ENCODE data around the gene FRS3.

FRS3 gene

DNA sequence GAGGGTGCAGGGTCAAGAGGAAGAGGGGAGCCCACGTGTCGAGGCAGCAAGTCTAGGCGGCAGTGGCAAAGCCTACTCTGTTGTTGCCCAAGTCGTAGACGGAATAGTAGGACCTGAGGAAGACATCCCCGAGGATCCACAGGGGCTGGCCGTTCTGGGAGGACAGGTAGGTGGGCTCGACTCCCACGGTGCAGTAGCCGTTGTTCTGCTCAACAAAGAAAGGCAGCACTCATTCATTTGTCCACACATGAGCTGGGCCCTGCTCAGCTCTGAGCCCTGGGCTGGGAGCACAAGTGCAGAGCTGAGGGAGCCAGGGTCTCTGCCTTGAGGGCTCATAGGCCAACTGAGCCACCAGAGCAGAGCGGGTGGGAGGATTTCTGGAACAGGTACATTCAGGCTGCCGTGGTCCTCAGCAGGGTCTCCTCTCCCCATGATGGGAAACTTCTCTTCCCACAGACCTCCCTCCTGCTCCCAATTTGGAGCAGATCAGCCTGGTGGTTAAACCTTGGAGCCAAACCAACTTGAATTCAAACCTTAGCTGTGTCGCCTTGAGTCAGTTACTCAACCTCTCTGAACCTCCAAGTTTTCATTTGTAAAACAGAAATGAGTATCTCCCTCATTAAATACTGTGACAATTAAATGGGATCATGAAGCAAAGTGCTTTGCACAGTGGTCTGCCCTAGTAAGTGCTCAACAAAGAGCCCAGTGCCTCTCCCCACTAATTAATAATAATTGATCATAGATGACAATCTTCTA, 42.7 kb downstream of the FRS3 start:
- Mint-ChIP-seq H3K4me3 (no peak overlapping the region), H3K9me3 (no peaks in the 10 kb centered on the region), H3K27ac (no peak overlapping the region), H3K36me3 (ENCODE audit: low read depth) (peaks cover 6% of the 10 kb centered on the region), H3K27me3 (no peaks in the 10 kb centered on the region), H3K4me1 (ENCODE audit: low read depth) (peaks cover 36% of the 10 kb centered on the region)
- intact Hi-C loops (cut with micrococcal nuclease) = no loop called here

GRCh38 chr6:41736186-41736733, 43.4 kb downstream of the FRS3 start:
- Mint-ChIP-seq H3K4me1 (ENCODE audit: low read depth) (peaks cover 36% of the 10 kb centered on the region), H3K9me3 (no peaks in the 10 kb centered on the region), H3K27me3 (no peaks in the 10 kb centered on the region), H3K27ac (no peak overlapping the region), H3K4me3 (no peak overlapping the region), H3K36me3 (ENCODE audit: low read depth) (peaks cover 6% of the 10 kb centered on the region)
- intact Hi-C loops (cut with micrococcal nuclease) = no loop called here

DNA sequence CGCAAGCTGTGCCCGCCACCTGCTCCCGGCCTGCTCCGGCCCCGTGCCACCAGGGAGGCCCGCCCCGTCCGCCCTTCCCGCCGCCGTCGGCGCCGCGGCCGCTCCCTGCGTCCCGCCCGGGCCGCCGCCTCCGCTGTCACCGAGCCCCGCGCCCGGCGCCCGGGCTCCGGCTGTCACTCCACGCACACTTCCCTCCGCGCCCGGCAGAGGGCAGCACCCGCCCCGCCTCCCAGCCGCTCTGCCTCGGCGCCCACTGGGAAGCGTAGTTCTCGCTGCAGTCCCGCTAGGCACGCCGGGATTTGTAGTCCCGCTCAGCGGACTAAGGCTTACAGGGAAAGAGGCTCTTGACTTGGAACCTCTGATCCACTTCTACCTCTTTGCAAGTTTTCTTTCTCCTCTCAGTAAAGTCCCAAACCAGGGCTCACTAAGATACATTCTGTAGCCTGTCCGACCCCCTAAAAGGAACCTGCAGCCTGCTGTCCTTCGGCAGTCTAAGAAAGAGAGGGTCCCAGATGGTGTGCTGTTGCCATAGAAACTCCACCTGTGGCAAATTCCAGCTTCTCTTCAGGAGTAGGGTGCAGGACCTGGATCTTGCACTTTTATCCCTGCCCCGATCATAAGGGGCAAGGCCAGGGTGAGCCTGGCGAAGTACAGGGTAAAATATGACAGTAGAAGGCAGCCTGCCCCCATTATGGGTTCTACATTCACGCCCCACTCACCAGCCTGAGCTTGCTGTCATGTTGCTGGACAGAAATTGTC, 44.1 kb downstream of the FRS3 start, which contains the start of gene TFEB:
TFEB (minus strand) TSS at position 182 of the 759 bp plus-strand sequence. CDS start 44,395 bp downstream, outside the sequence.
- Mint-ChIP-seq H3K4me3 (peak within 1 kb of the TSS; percentile 83), H3K27ac (peak within 1 kb of the TSS; percentile 85), H3K27me3 (no peaks in the 10 kb centered on the region), H3K4me1 (ENCODE audit: low read depth) (peaks cover 43% of the 10 kb centered on the region), H3K36me3 (ENCODE audit: low read depth) (peaks cover 6% of the 10 kb centered on the region), H3K9me3 (no peaks in the 10 kb centered on the region)
- intact Hi-C loops (cut with micrococcal nuclease) = loop anchor here (2.0 kb wide), 1 partner anchor 51 kb away; the partner anchor contains the start of gene TOMM6

- intact Hi-C loops (cut with micrococcal nuclease) = loop anchor here (1.0 to 5.0 kb wide), 4 partner anchors 12 to 52 kb away; partner anchors contain the start of genes FRS3 and TOMM6
- peaks cover 51% of the 10 kb centered on the region for H3K4me1 Mint-ChIP-seq (ENCODE audit: low read depth)
- H3K9me3 Mint-ChIP-seq = no peaks in the 10 kb centered on the region
- H3K27me3 Mint-ChIP-seq = no peaks in the 10 kb centered on the region
- H3K4me3 Mint-ChIP-seq = peak overlapping the region; percentile 83
- peak overlapping the region; percentile 85 for H3K27ac Mint-ChIP-seq
- peaks cover 11% of the 10 kb centered on the region for H3K36me3 Mint-ChIP-seq (ENCODE audit: low read depth)
These were observed 44.9 kb downstream of the FRS3 start for GRCh38 chr6:41734666-41735426.

- Mint-ChIP-seq H3K27me3 (no peaks in the 10 kb centered on the region), H3K36me3 (ENCODE audit: low read depth) (peaks cover 20% of the 10 kb centered on the region), H3K9me3 (no peaks in the 10 kb centered on the region), H3K27ac (peak overlapping the region; percentile 85), H3K4me3 (peak overlapping the region; percentile 83), H3K4me1 (ENCODE audit: low read depth) (peaks cover 59% of the 10 kb centered on the region)
- intact Hi-C loops (cut with micrococcal nuclease) = loop anchor here (1.0 to 5.0 kb wide), 4 partner anchors 11 to 53 kb away; partner anchors contain the start of genes FRS3 and TOMM6
These were observed 45.7 kb downstream of the FRS3 start for GRCh38 chr6:41733707-41734665.

DNA sequence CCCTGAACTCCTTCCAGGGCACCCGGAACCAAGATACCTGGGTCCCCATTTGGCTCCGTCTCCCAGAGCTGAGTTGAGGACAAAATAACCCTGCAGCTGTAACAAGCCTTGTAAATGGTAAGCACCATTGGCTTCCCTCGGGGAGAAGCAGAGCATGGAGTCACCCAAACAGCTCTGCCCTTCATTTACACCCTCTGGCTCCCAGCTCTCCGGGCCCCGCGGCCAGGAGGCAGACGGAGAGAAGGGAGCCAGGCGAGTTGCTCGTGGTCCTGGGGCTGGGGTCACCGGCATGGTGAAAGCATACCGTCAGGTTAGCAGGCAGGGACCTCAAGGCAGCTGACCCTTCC, 46.4 kb downstream of the FRS3 start:
- Mint-ChIP-seq H3K27me3 (no peaks in the 10 kb centered on the region), H3K9me3 (no peaks in the 10 kb centered on the region), H3K27ac (peak overlapping the region; percentile 85), H3K36me3 (ENCODE audit: low read depth) (peaks cover 26% of the 10 kb centered on the region), H3K4me3 (peak overlapping the region; percentile 83), H3K4me1 (ENCODE audit: low read depth) (peaks cover 66% of the 10 kb centered on the region)
- intact Hi-C loops (cut with micrococcal nuclease) = loop anchor here (5.0 kb wide), 1 partner anchor 44 kb away; the partner anchor contains the start of gene FRS3

GRCh38 chr6:41732591-41733359, 46.9 kb downstream of the FRS3 start:
- Mint-ChIP-seq H3K36me3 (ENCODE audit: low read depth) (peaks cover 31% of the 10 kb centered on the region), H3K27me3 (no peaks in the 10 kb centered on the region), H3K4me3 (peak overlapping the region; percentile 83), H3K4me1 (ENCODE audit: low read depth) (peaks cover 71% of the 10 kb centered on the region), H3K27ac (peak overlapping the region; percentile 85), H3K9me3 (no peaks in the 10 kb centered on the region)
- intact Hi-C loops (cut with micrococcal nuclease) = loop anchor here (5.0 kb wide), 1 partner anchor 45 kb away; the partner anchor contains the start of gene FRS3

GRCh38 chr6:41732149-41732548, 47.6 kb downstream of the FRS3 start:
- H3K27ac Mint-ChIP-seq = no peak overlapping the region

DNA sequence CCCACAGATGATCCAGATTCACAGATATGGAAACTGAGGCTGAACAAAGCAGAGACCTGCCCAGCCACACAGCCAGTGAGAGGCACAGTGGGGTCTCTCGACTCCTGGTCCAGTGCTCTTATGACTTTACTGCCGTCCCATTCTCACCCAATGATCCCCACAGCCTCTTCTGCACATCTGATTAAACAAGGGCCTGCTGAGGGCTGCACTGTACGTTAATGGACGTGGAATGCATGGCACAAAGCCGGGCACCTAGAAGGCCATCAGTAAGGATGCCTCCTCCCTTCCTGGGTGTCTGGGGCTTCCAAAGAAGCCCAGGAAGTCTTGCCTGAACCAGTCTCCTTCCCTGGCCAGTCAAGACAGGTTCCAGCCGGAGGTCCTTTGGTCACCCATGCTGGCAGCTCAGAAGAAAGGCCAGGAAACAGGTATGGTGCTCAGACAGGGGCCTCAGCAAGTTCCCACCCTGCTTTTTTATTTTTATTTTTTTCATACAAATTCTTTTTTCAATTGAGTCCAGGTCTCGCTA, 48.1 kb downstream of the FRS3 start:
- no peaks in the 10 kb centered on the region for H3K27me3 Mint-ChIP-seq
- no peak overlapping the region for H3K4me3 Mint-ChIP-seq
- peaks cover 41% of the 10 kb centered on the region for H3K36me3 Mint-ChIP-seq (ENCODE audit: low read depth)
- intact Hi-C loops (cut with micrococcal nuclease) = loop anchor here (5.0 kb wide), 1 partner anchor 46 kb away; the partner anchor contains the start of gene FRS3
- peak overlapping the region; percentile 48 for H3K27ac Mint-ChIP-seq
- peaks cover 82% of the 10 kb centered on the region for H3K4me1 Mint-ChIP-seq (ENCODE audit: low read depth)
- no peaks in the 10 kb centered on the region for H3K9me3 Mint-ChIP-seq

More at GRCh38 chr6:41732149-41732548, 47.6 kb downstream of the FRS3 start:
- Mint-ChIP-seq H3K4me3 (no peak overlapping the region), H3K27me3 (no peaks in the 10 kb centered on the region), H3K4me1 (ENCODE audit: low read depth) (peaks cover 78% of the 10 kb centered on the region), H3K9me3 (no peaks in the 10 kb centered on the region), H3K36me3 (ENCODE audit: low read depth) (peaks cover 37% of the 10 kb centered on the region)
- intact Hi-C loops (cut with micrococcal nuclease) = loop anchor here (5.0 kb wide), 1 partner anchor 45 kb away; the partner anchor contains the start of gene FRS3

DNA sequence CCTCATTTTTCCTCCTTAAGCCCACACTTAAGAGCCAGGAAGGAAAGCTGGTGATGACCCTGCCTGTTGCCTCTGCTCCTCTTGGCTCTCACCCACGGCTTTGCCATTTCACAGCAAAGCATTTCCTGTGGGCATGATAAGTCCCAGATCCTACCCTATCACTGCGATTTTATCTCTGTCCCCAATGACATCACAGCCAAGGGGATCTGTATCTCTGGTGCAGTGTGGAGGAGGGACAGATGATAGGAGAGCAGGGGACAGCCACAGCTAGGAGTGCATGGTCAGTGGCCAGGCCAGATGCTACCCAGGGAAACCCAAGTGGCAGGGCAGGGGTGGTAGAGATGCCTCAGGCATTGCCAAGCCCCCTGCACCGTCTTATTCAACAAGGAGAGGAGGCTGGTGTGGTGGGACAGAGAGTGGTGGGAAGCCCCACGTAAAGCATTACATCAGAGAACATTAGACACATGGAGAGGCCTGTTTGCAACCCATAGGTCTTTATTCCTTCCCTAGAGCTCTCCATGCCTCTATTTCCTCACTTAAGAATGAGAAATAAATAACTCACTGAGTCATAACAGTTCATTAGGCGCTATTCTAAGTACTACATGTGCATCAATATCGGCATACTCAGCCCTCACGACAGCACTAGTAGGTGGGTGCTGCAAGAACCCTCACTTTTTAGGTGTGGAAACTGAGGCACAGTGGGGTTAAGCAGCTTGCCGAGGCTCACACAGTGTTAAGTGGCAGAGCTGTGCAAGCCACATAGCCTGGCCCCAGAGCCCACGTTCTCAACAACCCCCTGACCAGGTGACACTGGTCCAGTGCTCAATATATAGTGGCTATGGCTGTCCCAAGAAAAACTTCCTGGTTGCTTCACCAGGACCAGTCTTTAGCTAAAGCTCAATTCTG, 48.9 kb downstream of the FRS3 start:
- Mint-ChIP-seq H3K9me3 (no peaks in the 10 kb centered on the region), H3K4me3 (no peak overlapping the region), H3K27ac (peak overlapping the region; percentile 48), H3K4me1 (ENCODE audit: low read depth) (peaks cover 79% of the 10 kb centered on the region), H3K27me3 (no peaks in the 10 kb centered on the region), H3K36me3 (ENCODE audit: low read depth) (peaks cover 41% of the 10 kb centered on the region)
- intact Hi-C loops (cut with micrococcal nuclease) = loop anchor here (5.0 kb wide), 1 partner anchor 47 kb away; the partner anchor contains the start of gene FRS3

DNA sequence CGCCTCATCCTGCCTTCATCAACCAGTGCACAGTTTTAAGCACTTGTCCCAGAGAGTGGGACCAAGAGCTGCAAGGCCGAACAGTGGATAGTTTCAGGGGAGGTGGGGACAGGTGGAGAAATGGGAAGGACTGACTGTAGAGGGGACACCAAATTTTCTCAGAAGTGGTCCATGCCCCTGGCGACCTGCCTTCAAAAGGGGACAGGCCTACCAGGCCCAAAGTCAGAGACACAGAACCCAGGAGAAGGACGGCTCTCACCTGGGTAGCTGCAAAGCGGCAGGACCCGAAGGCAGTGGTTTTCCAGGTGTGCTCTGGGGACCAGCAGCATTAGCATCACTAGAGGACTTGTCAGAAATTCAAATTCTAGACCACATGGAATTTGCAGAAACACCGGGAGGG, 50.1 kb downstream of the FRS3 start:
- peaks cover 41% of the 10 kb centered on the region for H3K36me3 Mint-ChIP-seq (ENCODE audit: low read depth)
- H3K27me3 Mint-ChIP-seq = no peaks in the 10 kb centered on the region
- no peak overlapping the region for H3K27ac Mint-ChIP-seq
- H3K4me3 Mint-ChIP-seq = no peak overlapping the region
- no peaks in the 10 kb centered on the region for H3K9me3 Mint-ChIP-seq
- intact Hi-C loops (cut with micrococcal nuclease) = loop anchor here (5.0 kb wide), 1 partner anchor 48 kb away; the partner anchor contains the start of gene FRS3
- H3K4me1 Mint-ChIP-seq (ENCODE audit: low read depth) = peaks cover 86% of the 10 kb centered on the region
